Heart right ventricle (tissue), 16 donors: ENCODE measurements around the gene TRIM16. TPM values are rescaled to one million over a fixed set of nuclear protein-coding genes. Genes with fewer than 3 reads are reported as not detected.
"Not testable (repeated sequence)": the region's sequence is repeated elsewhere in the genome, so short reads cannot be mapped to it uniquely, and the experiment has no call there.

Experiments
- ATAC-seq, 8 donors: fragments of 200-7000 bp; cut with Tn5 transposase; one replicate each; pipeline ENCODE4 v1.9.1; 2020; ENCODE audit warnings: mild to moderate bottlenecking in 8 of 8, moderate library complexity in 8 of 8, moderate number of reproducible peaks in 1 of 8
- DNase-seq, 2 donors: peaks; one replicate each; pipeline ENCODE4 v3.0.0-alpha.2; 2020
- H3K27ac ChIP-seq, 10 donors: fragments of 200-600 bp; sonication (generic) in 2 of 10; one replicate each; pipeline versions ENCODE4 v1.5.0 to v1.8.0; 2020 to 2022; ENCODE audit warnings: mild to moderate bottlenecking in 3 of 10
- H3K27me3 ChIP-seq, 7 donors: fragments of 200-600 bp; one replicate each; pipeline ENCODE4 v1.8.0; 2021 to 2022; ENCODE audit warnings: mild to moderate bottlenecking in 2 of 7
- H3K36me3 ChIP-seq, 9 donors: fragments of 200-600 bp; sonication (generic) in 1 of 9; one replicate each; pipeline versions ENCODE4 v1.5.0 to v1.8.0; 2020 to 2022; ENCODE audit warnings: mild to moderate bottlenecking in 2 of 9
- H3K4me1 ChIP-seq, 9 donors: fragments of 200-600 bp; sonication (generic) in 1 of 9; one replicate each; pipeline versions ENCODE4 v1.5.0 to v1.8.0; 2020 to 2022; ENCODE audit warnings: mild to moderate bottlenecking in 4 of 9
- H3K4me3 ChIP-seq, 10 donors: fragments of 200-600 bp; sonication (generic) in 2 of 10; one replicate each; pipeline versions ENCODE4 v1.5.0 to v1.8.0; 2020 to 2022; ENCODE audit warnings: mild to moderate bottlenecking in 7 of 10, moderate library complexity in 2 of 10
- H3K9me3 ChIP-seq, 11 donors: fragments of 200-600 bp in 10 of 11; sonication (generic) in 2 of 11; one replicate each; pipeline versions ENCODE4 v1.5.0 to v1.8.0; 2013 to 2022; ENCODE audit warnings: mild to moderate bottlenecking in 2 of 11, control low read depth in 1 of 11, moderate library complexity in 1 of 11
- WGBS, 2 donors: extraction: QIAGEN DNeasy Blood & Tissue Kit; methylation state at CpG; one replicate each; pipeline ENCODE4 v1.1.7; 2013; ENCODE audit warnings: inconsistent platforms in 1 of 2; 5-methylcytosine and 5-hydroxymethylcytosine counted together
- intact Hi-C, 10 donors: fragments of 100-400 bp; cut with DNase I; formaldehyde crosslinking; loops; one replicate each; pipeline versions ENCODE4 v1.11.1 to v1.14.2; 2022
- polyA plus RNA-seq, 2 donors: library from polyadenylated mRNA; stranded (reverse); fragments of 200-250 nt; gene quantifications; one replicate each; pipeline ENCODE4 v1.2.3, GENCODE V29; 2013
- total RNA-seq, 10 donors: library from RNA; stranded (reverse); fragmentation: NEBNext Ultra II Directional in 3 of 10; extraction: Animal tissue kit (Norgen Biotek cat#: 25700) in 3 of 10; gene quantifications; one replicate each; pipeline versions ENCODE4 v1.2.1 to v1.2.4, GENCODE V29; 2021 to 2023
- TF ChIP-seq, protein P1 (sequence below), 9 donors: fragments of 200-600 bp; sonication (generic) in 2 of 9; IDR thresholded peaks; one replicate each; pipeline versions ENCODE4 v1.5.0 to v1.8.0; 2021 to 2022; ENCODE audit warnings: antibody characterized with exemption in 9 of 9, mild to moderate bottlenecking in 5 of 9, moderate library complexity in 1 of 9
- donor health status: Arrhythmogenic right ventricular cardiomyopathy.
- donor health status: ischemic (EF 13 %, LVEDD 7.1; RV severe dilation, severe dysfunction).
- donor health status: healthy with polysubstance abuse.
- donor health status: DM: no; HTN: yes; CAD: no.
- donor health status: DM: no; HTN: no; CAD: no.
- donor health status: ischemic (EF 25% LVEDD 6.9; RV normal size, moderate dysfunction).
- donor health status: ischemic (EF 25% LVEDD 5.7; RV mildly dilated, moderate dysfunction).
- donor health status: healthy.
- donor health status: DM: yes; HTN: yes; CAD: no.
- donor health status: Ischemic cardiomyopathy.
- donor health status: ischemic (EF 35%, LVEDD 5.7; RV mildly dilated, moderate dysfunction).
- donor health status: nonischemic (EF 11% LVEDD 7.7; RV severe dilation, severe dysfunction).
- donor health status: DM: yes; HTN: yes; CAD: no.
- donor health status: PGD.
- donor health status: ischemic (EF 29% LVEDD 5.4; RV normal size, mild dysfunction).
- donor health status: nonischemic (EF 23%, LVEDD 6.1; RV moderate dilation, normal function).

TRIM16 gene
- total and polyA plus RNA-seq, 12 donors: 8.2 to 41.5 (median 18.5) TPM

DNA sequence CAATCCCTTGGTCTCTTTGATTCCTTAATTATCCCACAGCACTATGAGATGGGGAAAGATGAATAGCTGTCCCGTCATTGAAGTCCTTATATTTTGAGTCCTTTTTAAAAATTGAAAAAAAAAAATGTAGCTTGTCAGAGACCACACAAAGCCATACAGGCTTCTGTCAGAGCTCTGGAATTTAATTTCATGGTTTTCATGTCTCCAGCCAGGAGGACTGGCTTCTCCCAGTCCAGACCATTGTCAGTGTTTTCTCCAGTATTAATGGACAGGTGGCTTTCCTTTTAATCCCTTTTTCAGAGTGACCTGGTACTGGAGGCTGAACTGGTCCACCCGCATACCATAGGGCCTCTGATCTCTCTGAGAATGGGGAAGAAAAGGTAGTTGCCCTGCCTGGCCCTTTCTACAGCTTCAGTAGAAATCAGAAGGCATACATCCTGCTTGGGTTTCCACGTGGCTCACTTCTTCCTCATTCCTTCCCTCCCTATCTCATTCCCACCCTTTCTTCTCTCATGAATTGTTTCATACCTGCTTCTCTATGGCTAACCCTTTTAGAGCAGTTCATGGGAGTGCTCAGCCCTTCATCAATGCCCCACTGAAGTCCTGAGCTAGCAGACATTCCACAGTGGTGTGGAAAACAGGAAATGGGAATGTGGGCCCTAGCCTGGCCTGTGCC lies 29.1 kb downstream of the TRIM16 start:
- intact Hi-C loops: no loop called here
- Histone ChIP-seq H3K36me3 (no peaks in the 10 kb centered on the region), H3K27ac (peak overlapping the region in 3 of 10 donors; percentile 31 to 41 (median 35)), H3K4me3 (no peak overlapping the region), H3K27me3 (no peaks in the 10 kb centered on the region), H3K9me3 (no peaks in the 10 kb centered on the region), H3K4me1 (peaks cover 0 to 57% (median 32%) of the 10 kb centered on the region in 9 donors)
- 65 to 68% methylated on average over 3 of the region's 3 CpGs for WGBS, 2 donors
- DNase-seq (no peak), ATAC-seq (no peak)
- TF ChIP-seq, protein P1, sequence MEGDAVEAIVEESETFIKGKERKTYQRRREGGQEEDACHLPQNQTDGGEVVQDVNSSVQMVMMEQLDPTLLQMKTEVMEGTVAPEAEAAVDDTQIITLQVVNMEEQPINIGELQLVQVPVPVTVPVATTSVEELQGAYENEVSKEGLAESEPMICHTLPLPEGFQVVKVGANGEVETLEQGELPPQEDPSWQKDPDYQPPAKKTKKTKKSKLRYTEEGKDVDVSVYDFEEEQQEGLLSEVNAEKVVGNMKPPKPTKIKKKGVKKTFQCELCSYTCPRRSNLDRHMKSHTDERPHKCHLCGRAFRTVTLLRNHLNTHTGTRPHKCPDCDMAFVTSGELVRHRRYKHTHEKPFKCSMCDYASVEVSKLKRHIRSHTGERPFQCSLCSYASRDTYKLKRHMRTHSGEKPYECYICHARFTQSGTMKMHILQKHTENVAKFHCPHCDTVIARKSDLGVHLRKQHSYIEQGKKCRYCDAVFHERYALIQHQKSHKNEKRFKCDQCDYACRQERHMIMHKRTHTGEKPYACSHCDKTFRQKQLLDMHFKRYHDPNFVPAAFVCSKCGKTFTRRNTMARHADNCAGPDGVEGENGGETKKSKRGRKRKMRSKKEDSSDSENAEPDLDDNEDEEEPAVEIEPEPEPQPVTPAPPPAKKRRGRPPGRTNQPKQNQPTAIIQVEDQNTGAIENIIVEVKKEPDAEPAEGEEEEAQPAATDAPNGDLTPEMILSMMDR (IDR thresholded peaks at IDR 0.05): no peak

- H3K36me3 ChIP-seq, intact Hi-C loops, H3K9me3 ChIP-seq, H3K27me3 ChIP-seq, ATAC-seq, H3K4me3 ChIP-seq, DNase-seq: not testable (repeated sequence)
- Histone ChIP-seq H3K4me1 (peaks cover 0 to 57% (median 33%) of the 10 kb centered on the region in 9 donors), H3K27ac (peak overlapping the region in 1 of 10 donors; percentile 35)
- 69 to 73% methylated on average over 3 of the region's 3 CpGs for WGBS, 2 donors
Measured at GRCh38 chr17:15654401-15654800, 29.7 kb downstream of the TRIM16 start.

GRCh38 chr17:15652960-15653359 lies 31.2 kb downstream of the TRIM16 start:
- Histone ChIP-seq H3K27ac (peak overlapping the region in 2 of 10 donors; percentile 87 to 88), H3K27me3 (no peaks in the 10 kb centered on the region), H3K36me3 (no peaks in the 10 kb centered on the region), H3K4me1 (peaks cover 0 to 58% (median 40%) of the 10 kb centered on the region in 9 donors), H3K4me3 (no peak overlapping the region), H3K9me3 (no peaks in the 10 kb centered on the region)
- TF ChIP-seq, protein P1 (IDR thresholded peaks at IDR 0.05): no peak
- intact Hi-C loops: loop anchor here in 1 of 10 donors (1.0 kb wide), 1 partner anchor 7 kb away; no protein-coding TSS in a partner anchor
- ATAC-seq: no peak
- 89 to 91% methylated on average over 6 of the region's 6 CpGs for WGBS, 2 donors
- no peak for DNase-seq

DNA sequence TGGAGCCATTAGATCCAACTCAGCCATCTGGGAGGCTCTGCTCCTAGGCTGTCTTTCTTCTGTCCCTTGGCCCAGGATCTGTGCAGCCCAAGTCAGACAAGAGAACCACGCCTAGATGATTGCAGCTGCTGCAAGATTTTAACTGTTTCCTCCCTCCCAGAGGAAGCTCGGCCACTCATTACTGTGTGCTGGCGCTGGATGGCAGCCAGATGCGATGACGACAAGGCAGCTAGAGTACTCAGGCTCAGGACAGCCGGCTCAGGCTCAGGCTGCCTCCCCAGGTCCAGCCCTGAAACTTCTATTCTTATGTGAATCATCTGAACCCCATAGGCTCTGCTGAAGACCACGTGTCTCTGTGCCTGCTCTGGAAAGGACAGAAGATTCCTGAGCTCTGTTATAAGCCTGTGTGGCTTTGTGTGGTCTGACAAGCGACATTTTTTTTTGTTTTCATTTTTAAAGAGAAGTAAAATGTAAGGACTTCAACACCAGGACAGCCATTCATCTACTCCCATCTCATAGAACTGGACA lies 32.5 kb downstream of the TRIM16 start:
- Histone ChIP-seq H3K4me1 (peaks cover 0 to 53% (median 40%) of the 10 kb centered on the region in 9 donors), H3K4me3 (peak overlapping the region; percentile 38 to 76 (median 66)), H3K27me3 (no peaks in the 10 kb centered on the region), H3K27ac (peak overlapping the region; percentile 81 to 89 (median 87)), H3K36me3 (no peaks in the 10 kb centered on the region), H3K9me3 (no peaks in the 10 kb centered on the region)
- intact Hi-C loops: loop anchor here in 1 of 10 donors (1.0 kb wide), 1 partner anchor 9 kb away; no protein-coding TSS in a partner anchor
- TF ChIP-seq, protein P1 (IDR thresholded peaks at IDR 0.05): peak in 2 of 9 donors; percentile 18 to 69
- WGBS, 2 donors: 1% methylated on average over 8 of the region's 8 CpGs
- ATAC-seq (peak; percentile 95 to 98 (median 97)), DNase-seq (peak; percentile 95)
